Activated CD8-positive, alpha-beta memory T cell treated with anti-CD3 and anti-CD28 coated beads, Interleukin-2, amount 10 ng/mL, durations not matched to agents 7 days and 5 days (primary cell): ENCODE data around the gene DNAJB4. TPM values are rescaled to one million over a fixed set of nuclear protein-coding genes. Genes with fewer than 3 reads are reported as not detected.
"Not testable (repeated sequence)": the region's sequence is repeated elsewhere in the genome, so short reads cannot be mapped to it uniquely, and the experiment has no call there.

Experiments used
- ATAC-seq: fragments of 150-1000 bp; cut with Tn5 transposase; one replicate; pipeline ENCODE4 v1.10.0; 2021; ENCODE audit warnings: moderate library complexity
- CTCF ChIA-PET: fragments of 350-600 bp; sonication (Branson Sonifier 250); formaldehyde crosslinking; loops from one replicate; lab custom pipeline; 2021; ENCODE audit warnings: antibody characterized with exemption; lab: Charles Lee
- DNase-seq: peaks from one replicate; pipeline ENCODE4 v3.0.0-alpha.2; 2020
- H3K27ac Mint-ChIP-seq: one replicate; pipeline ENCODE4 v1.8.0; 2021; ENCODE audit warnings: mild to moderate bottlenecking, mixed read lengths
- H3K27me3 Mint-ChIP-seq: one replicate; pipeline ENCODE4 v1.8.0; 2021; ENCODE audit warnings: mixed read lengths
- H3K36me3 Mint-ChIP-seq: one replicate; pipeline ENCODE4 v1.8.0; 2021; ENCODE audit warnings: mild to moderate bottlenecking, mixed read lengths
- H3K4me1 Mint-ChIP-seq: one replicate; pipeline ENCODE4 v1.8.0; 2021; ENCODE audit warnings: mixed read lengths
- H3K4me3 Mint-ChIP-seq: one replicate; pipeline ENCODE4 v1.8.0; 2021; ENCODE audit warnings: mild to moderate bottlenecking, moderate library complexity, mixed read lengths
- H3K9me3 Mint-ChIP-seq: one replicate; pipeline ENCODE4 v1.8.0; 2022; ENCODE audit warnings: low read depth, mixed read lengths
- total RNA-seq, 2 experiments: library from RNA; stranded (reverse); gene quantifications; one replicate each; pipeline ENCODE4 v1.2.3, GENCODE V29; 2021

Gene DNAJB4
- total RNA-seq, 2 experiments from 2014 or later, result 11.5 to 23.0 TPM

DNA sequence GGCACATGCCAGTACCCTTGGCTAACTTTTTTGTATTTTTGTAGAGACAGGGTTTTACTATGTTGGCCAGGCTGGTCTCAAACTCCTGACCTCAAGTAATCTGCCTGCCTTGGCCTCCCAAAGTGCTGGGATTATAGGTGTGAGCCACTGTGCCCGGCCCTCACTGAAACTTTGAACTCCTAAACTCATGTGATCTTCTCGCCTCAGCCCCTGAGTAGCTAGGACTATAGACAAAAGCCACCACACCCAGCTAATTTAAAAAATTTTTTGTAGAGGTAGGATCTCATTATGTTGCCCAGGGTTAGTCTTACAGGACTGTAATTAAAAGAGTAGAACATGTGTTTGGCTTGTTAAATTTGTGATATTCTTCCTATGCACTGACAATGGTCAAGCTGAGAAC is 60.1 kb downstream of the DNAJB4 start:
- ATAC-seq, DNase-seq, H3K9me3 Mint-ChIP-seq, H3K4me3 Mint-ChIP-seq, H3K27ac Mint-ChIP-seq, H3K4me1 Mint-ChIP-seq, H3K36me3 Mint-ChIP-seq, CTCF ChIA-PET: not testable (repeated sequence)
- peaks cover 18% of the 10 kb centered on the region for H3K27me3 Mint-ChIP-seq

Other genes starting within 250 kb of the DNAJB4 start
- gene USP33, start 245.1 kb upstream of the DNAJB4 start, total RNA-seq, result 10 to 100 TPM; 46.2 to 48.5 TPM
- 10 to 100 TPM in 1 of 2 experiments, 1 to 10 TPM in 1; 9.2 to 11.6 TPM for gene MIGA1, start 225.3 kb upstream of the DNAJB4 start, total RNA-seq
- 1 to 10 TPM; 1.4 to 2.7 TPM for gene NEXN, start 116.3 kb upstream of the DNAJB4 start, total RNA-seq
- gene FUBP1, start 25.9 kb upstream of the DNAJB4 start, total RNA-seq, result 100 to 1,000 TPM; 220 to 222 TPM
- gene GIPC2, start 41.0 kb downstream of the DNAJB4 start, total RNA-seq, result under 1 TPM; 0.23 to 0.38 TPM